Ascending aorta (tissue), 2 donors: Measurements from ENCODE around the gene FSTL5. TPM values are rescaled to one million over a fixed set of nuclear protein-coding genes. Genes with fewer than 3 reads are reported as not detected.

Source experiments
- DNase-seq, 2 donors: peaks; one replicate each; pipeline ENCODE4 v3.0.0-alpha.2; 2019; ENCODE audit warnings: low spot score in 2 of 2
- H3K27ac ChIP-seq, 2 donors: fragments of 200-600 bp; sonication (generic); one replicate each; pipeline ENCODE4 v1.5.1; 2016 to 2017; ENCODE audit warnings: mild to moderate bottlenecking in 1 of 2
- H3K27me3 ChIP-seq: fragments of 200-600 bp; sonication (generic); one replicate; pipeline ENCODE4 v1.5.1; 2017
- H3K36me3 ChIP-seq, 2 donors: fragments of 200-600 bp; sonication (generic); one replicate each; pipeline ENCODE4 v1.5.1; 2016
- H3K4me1 ChIP-seq, 2 donors: fragments of 200-600 bp; sonication (generic); one replicate each; pipeline ENCODE4 v1.5.1; 2016 to 2017; ENCODE audit warnings: mild to moderate bottlenecking in 1 of 2
- H3K4me3 ChIP-seq, 2 donors: fragments of 200-600 bp; sonication (generic); one replicate each; pipeline ENCODE4 v1.5.1; 2016 to 2017; ENCODE audit warnings: mild to moderate bottlenecking in 1 of 2
- H3K9me3 ChIP-seq, 2 donors: fragments of 200-600 bp; sonication (generic); one replicate each; pipeline ENCODE4 v1.5.1; 2016
- intact Hi-C: fragments of 100-400 bp; cut with DNase I; formaldehyde crosslinking; loops from one replicate; pipeline ENCODE4 v1.15.1; 2023
- total RNA-seq: library from RNA; depleted of rRNA; stranded (reverse); fragments of >200 nt; gene quantifications from one replicate; pipeline ENCODE4 v1.1.0, GENCODE V29; 2016
- TF ChIP-seq, protein P1 (sequence below), 3 experiments: fragments of 200-600 bp in 2 of 3; fragments of 450-650 bp in 1 of 3; sonication (generic) in 2 of 3; IDR thresholded peaks; one replicate each; pipeline ENCODE4 v1.5.1; 2016 to 2019; ENCODE audit warnings: antibody characterized with exemption in 3 of 3, mild to moderate bottlenecking in 1 of 3, moderate library complexity in 1 of 3

The FSTL5 gene
- total RNA-seq, 1 donor from 2014 or later: not detected

DNA sequence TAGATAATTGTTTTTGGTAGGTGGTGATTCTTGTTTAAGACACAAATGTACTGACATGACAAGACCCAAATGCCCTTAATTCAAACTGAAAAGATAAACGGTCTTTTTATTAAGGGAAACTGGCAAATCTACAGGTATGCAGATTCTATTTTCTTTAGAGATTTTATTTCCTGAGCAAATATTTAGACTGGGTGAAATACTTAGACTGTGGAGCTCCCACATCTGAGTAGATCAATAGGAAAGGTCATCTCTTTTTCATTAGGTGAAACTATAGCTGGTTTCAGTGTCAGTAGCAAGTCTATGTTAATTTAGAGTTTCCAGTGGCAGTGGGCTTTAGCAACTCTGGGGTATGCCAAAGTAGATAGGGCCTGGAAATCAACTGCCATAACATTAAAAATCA lies 446.7 kb downstream of the FSTL5 start:
- H3K27me3 ChIP-seq: no peaks in the 10 kb centered on the region

DNA sequence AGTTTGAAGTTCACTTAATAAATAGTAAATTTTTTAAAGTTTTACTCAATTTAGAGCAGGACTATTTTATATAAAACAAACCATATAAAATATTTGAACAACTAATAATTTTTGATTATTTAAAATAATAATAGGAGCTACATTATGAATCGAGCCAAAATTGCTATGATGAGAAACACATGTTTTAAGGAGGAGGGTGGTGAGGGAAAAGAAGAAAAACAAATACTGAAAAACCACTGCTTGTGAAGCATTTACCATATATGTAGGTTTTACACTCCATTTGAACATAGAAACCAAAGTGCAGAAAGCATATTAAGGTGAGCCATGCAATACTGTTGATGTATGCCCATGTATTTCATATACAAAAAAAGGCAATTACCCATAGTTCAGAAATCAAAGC lies 448.9 kb downstream of the FSTL5 start:
- H3K27me3 ChIP-seq: no peaks in the 10 kb centered on the region
- H3K27ac ChIP-seq: no peak overlapping the region
- no peak for DNase-seq
- H3K4me3 ChIP-seq: no peak overlapping the region
- no peaks in the 10 kb centered on the region for H3K9me3 ChIP-seq
- TF ChIP-seq, protein P1, sequence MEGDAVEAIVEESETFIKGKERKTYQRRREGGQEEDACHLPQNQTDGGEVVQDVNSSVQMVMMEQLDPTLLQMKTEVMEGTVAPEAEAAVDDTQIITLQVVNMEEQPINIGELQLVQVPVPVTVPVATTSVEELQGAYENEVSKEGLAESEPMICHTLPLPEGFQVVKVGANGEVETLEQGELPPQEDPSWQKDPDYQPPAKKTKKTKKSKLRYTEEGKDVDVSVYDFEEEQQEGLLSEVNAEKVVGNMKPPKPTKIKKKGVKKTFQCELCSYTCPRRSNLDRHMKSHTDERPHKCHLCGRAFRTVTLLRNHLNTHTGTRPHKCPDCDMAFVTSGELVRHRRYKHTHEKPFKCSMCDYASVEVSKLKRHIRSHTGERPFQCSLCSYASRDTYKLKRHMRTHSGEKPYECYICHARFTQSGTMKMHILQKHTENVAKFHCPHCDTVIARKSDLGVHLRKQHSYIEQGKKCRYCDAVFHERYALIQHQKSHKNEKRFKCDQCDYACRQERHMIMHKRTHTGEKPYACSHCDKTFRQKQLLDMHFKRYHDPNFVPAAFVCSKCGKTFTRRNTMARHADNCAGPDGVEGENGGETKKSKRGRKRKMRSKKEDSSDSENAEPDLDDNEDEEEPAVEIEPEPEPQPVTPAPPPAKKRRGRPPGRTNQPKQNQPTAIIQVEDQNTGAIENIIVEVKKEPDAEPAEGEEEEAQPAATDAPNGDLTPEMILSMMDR (IDR thresholded peaks at IDR 0.05): no peak
- no peaks in the 10 kb centered on the region for H3K4me1 ChIP-seq
- intact Hi-C loops: no loop called here
- no peaks in the 10 kb centered on the region for H3K36me3 ChIP-seq

More for the DNA sequence above, 446.7 kb downstream of the FSTL5 start:
- Histone ChIP-seq H3K36me3 (no peaks in the 10 kb centered on the region), H3K4me3 (no peak overlapping the region), H3K27ac (no peak overlapping the region), H3K4me1 (no peaks in the 10 kb centered on the region), H3K9me3 (no peaks in the 10 kb centered on the region)
- no peak for DNase-seq
- TF ChIP-seq, protein P1 (IDR thresholded peaks at IDR 0.05): no peak
- intact Hi-C loops: no loop called here

DNA sequence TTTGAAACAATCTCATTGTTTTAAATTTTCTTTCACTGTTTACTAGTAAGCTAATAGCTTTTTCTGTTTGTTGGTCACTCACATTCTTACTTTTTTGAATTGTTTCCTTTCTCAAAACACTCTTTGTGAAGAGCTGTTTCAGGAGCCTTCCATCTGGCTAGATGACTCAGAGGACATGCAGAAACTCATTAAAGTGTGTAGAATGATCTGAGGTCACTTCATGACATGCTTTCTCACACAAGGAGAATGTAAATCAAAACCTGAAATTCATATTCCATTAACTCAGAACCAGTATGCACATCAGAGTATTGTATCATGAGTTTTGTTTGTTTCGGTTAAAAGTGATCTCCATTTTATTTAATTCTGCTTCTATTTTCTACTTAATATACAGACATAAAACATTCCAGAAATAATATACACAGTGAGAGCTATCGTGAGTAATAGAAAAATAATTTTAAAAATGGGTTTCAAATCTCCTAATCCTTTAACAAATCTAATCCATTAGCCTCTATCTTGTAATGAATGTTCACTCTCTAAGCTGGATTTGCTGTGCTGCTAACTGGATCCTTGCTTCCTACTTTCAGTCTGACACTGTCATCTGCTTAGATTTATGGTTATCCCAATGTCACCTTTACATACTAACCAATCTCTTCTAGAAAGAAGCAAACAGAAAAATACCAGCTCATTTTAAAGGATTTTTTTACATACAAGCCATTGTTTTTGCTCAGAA lies 449.6 kb downstream of the FSTL5 start:
- Histone ChIP-seq H3K36me3 (no peaks in the 10 kb centered on the region), H3K27me3 (no peaks in the 10 kb centered on the region), H3K27ac (no peak overlapping the region), H3K9me3 (no peaks in the 10 kb centered on the region), H3K4me3 (no peak overlapping the region), H3K4me1 (no peaks in the 10 kb centered on the region)
- TF ChIP-seq, protein P1 (IDR thresholded peaks at IDR 0.05): no peak
- no peak for DNase-seq
- intact Hi-C loops: no loop called here

DNA sequence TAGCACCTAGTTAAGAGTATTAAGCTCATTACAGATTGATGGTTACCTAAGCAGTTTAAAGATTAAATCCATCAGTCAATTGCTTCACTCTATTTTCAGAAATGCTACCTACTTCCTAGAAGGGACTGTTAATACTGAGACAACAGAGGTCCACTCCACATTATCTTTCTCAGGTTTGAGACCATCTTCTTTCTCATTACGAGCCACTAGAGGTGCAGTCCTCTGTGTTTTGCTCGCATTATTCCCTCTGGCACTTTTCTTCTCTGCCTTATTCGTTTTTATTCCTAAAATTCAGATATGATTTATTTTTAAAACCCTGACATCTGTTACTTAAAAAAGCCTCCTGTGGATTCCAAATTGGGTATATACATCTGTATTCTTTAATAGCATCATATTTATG lies 459.1 kb downstream of the FSTL5 start:
- DNase-seq: no peak
- intact Hi-C loops: no loop called here
- Histone ChIP-seq H3K27me3 (no peaks in the 10 kb centered on the region), H3K36me3 (no peaks in the 10 kb centered on the region), H3K4me3 (no peak overlapping the region), H3K27ac (no peak overlapping the region), H3K9me3 (no peaks in the 10 kb centered on the region), H3K4me1 (no peaks in the 10 kb centered on the region)
- TF ChIP-seq, protein P1 (IDR thresholded peaks at IDR 0.05): no peak

DNA sequence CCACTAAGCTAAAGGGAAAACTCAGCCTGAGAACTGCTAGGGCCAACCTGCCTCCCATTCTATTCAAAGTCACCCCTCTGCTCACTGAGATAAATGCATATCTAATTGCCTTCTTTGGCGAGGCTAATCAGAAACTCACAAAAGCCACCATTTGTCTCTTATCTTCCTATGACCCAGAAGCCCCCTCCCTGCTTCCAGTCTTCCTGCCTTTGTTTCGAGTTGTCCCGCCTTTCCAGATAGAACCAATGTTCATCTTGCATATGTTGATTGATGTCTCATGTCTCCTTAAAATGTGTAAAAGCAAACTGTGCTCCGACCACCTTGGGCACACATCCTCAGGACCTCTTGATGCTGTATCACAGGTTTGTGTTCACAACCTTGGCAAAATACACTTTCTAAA lies 459.8 kb downstream of the FSTL5 start:
- no peaks in the 10 kb centered on the region for H3K27me3 ChIP-seq
- H3K4me1 ChIP-seq: no peaks in the 10 kb centered on the region
- TF ChIP-seq, protein P1 (IDR thresholded peaks at IDR 0.05): no peak
- intact Hi-C loops: no loop called here
- no peak overlapping the region for H3K27ac ChIP-seq
- H3K9me3 ChIP-seq: no peaks in the 10 kb centered on the region
- DNase-seq: no peak
- H3K4me3 ChIP-seq: no peak overlapping the region
- H3K36me3 ChIP-seq: no peaks in the 10 kb centered on the region
